RWPE1 (cell line): ENCODE results near the gene HMGCL.

ENCODE experiments used
- CTCF ChIA-PET: fragments of 350-600 bp; sonication (Branson Sonifier 250); formaldehyde crosslinking; extraction: SDS; loops from one replicate; lab custom pipeline; 2021; lab: Yijun Ruan, JAX
- POLR2A ChIA-PET: fragments of 400-600 bp; formaldehyde crosslinking; extraction: SDS; loops from one replicate; lab custom pipeline; 2020; ENCODE audit warnings: antibody characterized with exemption; ENCODE audit not compliant: low non-redundant PET; lab: Yijun Ruan, JAX
- DNase-seq: peaks from one replicate; pipeline ENCODE4 v3.0.0; 2012; ENCODE audit warnings: low spot score
- H3K27ac ChIP-seq: fragments of 450-650 bp; 2 replicates; pipeline ENCODE4 v1.5.1; 2017
- CTCF ChIP-seq: fragments of 450-650 bp; conservative IDR thresholded peaks from 2 replicates; pipeline ENCODE4 v1.5.1; 2017; ENCODE audit warnings: low read depth, mild to moderate bottlenecking

HMGCL gene

GRCh38 chr1:23799570-23800399 lies 25.4 kb downstream of the HMGCL start:
- DNase-seq, result peak; percentile 97
- TF ChIP-seq CTCF, result no peak
- H3K27ac ChIP-seq, result peak overlapping the region; percentile 98
- POLR2A ChIA-PET, result interaction anchor here (0.9 to 2.9 kb wide), 5 partner anchors 8 to 22 kb away, joined by 3 to 15 read pairs (median 5); partner anchors contain the start of gene PITHD1
- CTCF ChIA-PET, result interaction anchor here (0.5 to 1.1 kb wide), 4 partner anchors 8 to 356 kb away, joined by 3 to 5 read pairs (median 4); no protein-coding TSS in a partner anchor

DNA sequence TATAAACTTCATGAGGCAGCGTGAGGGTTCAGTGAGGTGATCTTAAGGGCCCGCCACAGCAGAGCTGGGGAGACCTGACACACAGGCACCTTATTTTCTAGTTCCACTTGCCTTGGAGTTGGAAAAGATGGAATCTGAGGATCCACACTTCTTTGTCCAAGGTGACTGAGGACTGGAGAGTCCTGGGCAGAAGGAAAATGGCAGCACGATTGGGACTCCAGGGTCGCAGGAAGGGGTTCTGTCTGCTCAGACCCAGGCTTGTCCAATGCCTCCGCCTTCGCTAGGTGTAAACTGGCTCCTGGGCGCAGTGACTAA lies 26.0 kb downstream of the HMGCL start:
- POLR2A ChIA-PET, result interaction anchor here (0.8 to 2.9 kb wide), 5 partner anchors 10 to 27 kb away, joined by 3 to 15 read pairs (median 5); partner anchors contain the start of gene PITHD1
- CTCF ChIA-PET, result interaction anchor here (0.5 kb wide), 2 partner anchors 78 to 102 kb away, joined by 3 to 4 read pairs; no protein-coding TSS in a partner anchor
- DNase-seq, result no peak
- H3K27ac ChIP-seq, result peak overlapping the region; percentile 98
- no peak for TF ChIP-seq CTCF

DNA sequence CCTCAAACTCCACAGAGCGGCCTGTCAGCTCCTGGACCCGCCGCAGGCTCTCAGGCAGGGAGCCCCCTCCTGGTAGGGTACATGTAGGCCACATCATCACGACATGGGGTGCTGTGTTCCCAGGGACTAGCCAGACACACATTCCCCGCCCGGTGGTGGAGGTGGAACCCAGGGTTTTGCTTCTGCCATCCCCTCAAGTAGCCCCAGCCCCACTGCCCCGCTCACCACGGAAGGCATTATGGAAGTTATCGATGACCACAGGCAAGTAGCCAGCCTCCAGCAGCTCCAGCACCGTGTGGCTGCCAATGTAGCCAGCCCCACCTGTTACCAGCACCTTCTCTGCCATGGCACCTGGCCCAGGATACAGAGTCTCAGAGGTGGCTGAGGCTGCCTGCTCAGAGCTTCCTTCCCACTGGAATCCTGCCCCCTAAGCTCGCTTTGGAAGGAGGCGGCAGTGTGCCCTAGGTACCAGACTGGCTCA lies 26.5 kb downstream of the HMGCL start:
- no peak for DNase-seq
- ChIA-PET CTCF (interaction anchor here (0.5 to 1.2 kb wide), 2 partner anchors 27 to 102 kb away, joined by 3 to 7 read pairs; no protein-coding TSS in a partner anchor), POLR2A (interaction anchor here (0.7 to 1.7 kb wide), 3 partner anchors 9 to 44 kb away, joined by 3 to 5 read pairs (median 4); no protein-coding TSS in a partner anchor)
- peak overlapping the region; percentile 98 for H3K27ac ChIP-seq
- no peak for TF ChIP-seq CTCF

DNA sequence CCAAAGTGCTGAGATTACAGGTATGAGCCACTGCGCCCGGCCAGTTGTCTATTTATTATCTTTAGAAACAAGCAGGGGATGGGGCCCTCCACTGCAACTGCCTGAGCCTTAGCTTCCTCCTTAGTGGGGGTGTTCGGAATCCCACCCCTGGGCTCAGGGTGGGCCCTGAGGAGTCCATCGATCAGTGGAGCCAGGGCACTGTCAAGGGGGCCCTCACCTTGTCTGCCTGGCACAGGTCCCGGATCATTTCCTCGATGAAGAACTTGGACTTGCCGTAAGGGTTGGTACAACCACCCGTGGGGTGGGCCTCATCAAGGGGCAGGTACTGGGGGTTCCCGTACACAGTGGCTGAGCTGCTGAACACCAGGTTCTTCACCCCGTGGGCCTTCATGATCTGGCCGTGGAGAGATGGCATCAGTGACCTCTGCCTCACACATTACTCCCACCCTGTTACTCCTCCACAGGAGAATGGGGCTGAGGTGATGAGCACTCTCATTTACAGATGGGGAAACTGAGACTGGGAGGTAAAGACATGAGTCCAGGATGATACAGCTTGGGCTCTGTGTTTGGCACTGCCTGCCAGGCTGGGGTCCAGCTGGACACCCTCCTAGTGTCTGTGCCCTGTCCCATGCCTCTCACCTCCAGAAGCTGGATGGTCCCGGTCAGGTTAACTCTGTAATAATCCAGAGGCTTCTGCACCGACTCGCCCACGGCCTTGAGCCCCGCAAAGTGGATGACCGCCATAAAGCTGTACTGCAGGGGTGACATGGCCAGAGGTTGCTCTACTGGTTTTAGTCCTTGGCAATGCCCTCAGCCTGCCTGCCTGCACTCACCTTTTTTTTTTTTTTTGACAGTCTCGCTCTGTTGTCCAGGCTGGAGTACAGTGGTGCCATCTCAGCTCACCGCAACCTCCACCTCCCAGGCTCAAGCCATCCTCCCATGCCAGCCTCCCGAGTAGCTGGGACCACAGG lies 27.5 kb downstream of the HMGCL start:
- no peak for TF ChIP-seq CTCF
- H3K27ac ChIP-seq, result peak overlapping the region; percentile 98
- no peak for DNase-seq
- ChIA-PET CTCF (interaction anchor here (0.9 to 1.2 kb wide), 2 partner anchors 20 to 26 kb away, joined by 3 to 7 read pairs; partner anchors contain the start of gene PITHD1), POLR2A (interaction anchor here (0.6 to 0.7 kb wide), 2 partner anchors 43 to 55 kb away, joined by 3 to 4 read pairs; partner anchors contain the start of gene ELOA)

DNA sequence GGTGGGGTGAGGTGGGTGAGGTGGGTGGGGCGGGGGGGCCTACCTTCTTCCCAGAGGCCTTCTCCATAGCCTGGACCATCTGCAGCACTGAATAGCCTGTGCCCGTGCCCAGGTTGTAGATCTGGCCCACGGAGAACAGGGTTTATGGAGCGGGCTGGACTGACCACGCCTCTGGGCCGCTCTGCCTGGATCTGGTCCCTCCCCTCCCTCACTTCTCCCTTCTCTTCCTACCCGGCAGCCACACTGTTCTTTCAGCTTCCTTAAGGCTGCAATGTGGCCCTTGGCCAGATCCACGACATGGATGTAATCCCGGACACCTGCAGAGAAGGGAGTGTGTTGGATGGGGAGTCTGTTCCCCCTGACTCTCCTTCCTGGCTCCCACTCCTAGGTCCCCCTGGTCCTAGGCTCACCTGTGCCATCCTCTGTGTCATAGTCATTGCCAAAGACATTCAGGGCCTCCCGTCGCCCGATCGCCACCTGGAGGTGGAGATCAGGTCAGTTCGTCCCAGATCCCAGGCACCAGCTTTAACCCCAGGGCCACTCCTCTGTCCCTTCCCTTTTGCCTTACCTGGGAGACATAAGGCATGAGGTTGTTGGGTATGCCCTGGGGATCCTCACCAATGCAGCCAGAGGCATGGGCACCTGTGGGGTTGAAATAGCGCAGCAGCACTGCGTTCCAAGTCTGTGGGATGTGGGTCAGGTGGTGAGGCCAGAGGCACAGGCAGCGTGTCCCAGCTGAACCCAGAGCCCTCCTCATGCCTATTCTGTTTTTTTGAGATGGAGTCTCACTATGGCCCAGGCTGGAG lies 28.6 kb downstream of the HMGCL start:
- peak overlapping the region; percentile 98 for H3K27ac ChIP-seq
- no peak for DNase-seq
- TF ChIP-seq CTCF, result no peak
- ChIA-PET CTCF (interaction anchor here (0.5 to 0.9 kb wide), 3 partner anchors 19 to 54 kb away, joined by 3 read pairs; partner anchors contain the start of gene PITHD1), POLR2A (interaction anchor here (0.6 kb wide), 2 partner anchors 29 to 54 kb away, joined by 3 to 5 read pairs; partner anchors contain the start of genes ELOA and HMGCL)
